NB4 (cell line): Measurements from ENCODE around the gene CFAP299.

ENCODE experiments used
- DNase-seq: peaks from one replicate; pipeline ENCODE4 v3.0.0; 2010; ENCODE audit warnings: low read depth
- H3K4me3 ChIP-seq: one replicate; pipeline ENCODE4 v1.5.1; 2011; ENCODE audit warnings: mild to moderate bottlenecking, low read depth, low read length, moderate library complexity
- MYC ChIP-seq: IDR thresholded peaks from 2 replicates; pipeline ENCODE4 v1.6.1; 2011; ENCODE audit warnings: low read depth, low read length
- POLR2A ChIP-seq: IDR thresholded peaks from 2 replicates; pipeline ENCODE4 v1.6.1; 2011; ENCODE audit warnings: mild to moderate bottlenecking; ENCODE audit not compliant: insufficient read length; ENCODE audit errors: extremely low read depth
- TF ChIP-seq, protein P1 (sequence below): IDR thresholded peaks from one replicate; pipeline ENCODE4 v1.5.1; 2012; ENCODE audit warnings: low read depth, low read length
- TF ChIP-seq, protein P2 (sequence below): IDR thresholded peaks from 2 replicates; pipeline ENCODE4 v1.6.1; 2011; ENCODE audit warnings: low read depth, low read length

Gene CFAP299

DNA sequence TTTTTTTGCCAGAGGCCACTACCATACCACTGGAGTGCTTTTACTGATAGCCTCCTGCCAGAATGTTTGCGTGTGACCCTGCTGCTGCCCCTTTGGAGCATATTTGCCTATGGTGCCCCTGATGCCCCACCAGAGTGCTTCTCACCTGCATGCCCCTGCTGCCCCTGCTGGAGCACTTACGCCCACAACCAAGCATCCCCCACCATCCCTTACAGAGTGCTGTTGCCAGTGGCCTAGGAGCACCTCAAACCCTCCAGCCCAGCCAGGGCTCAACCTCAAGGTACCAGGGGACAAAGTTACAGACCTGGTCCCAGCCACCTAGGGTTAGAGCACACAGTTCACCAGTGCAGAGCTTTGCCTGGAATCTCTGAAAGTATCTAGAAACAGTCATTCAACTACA is 207.2 kb downstream of the CFAP299 start:
- TF ChIP-seq POLR2A (no peak), MYC (no peak)
- TF ChIP-seq, protein P1, sequence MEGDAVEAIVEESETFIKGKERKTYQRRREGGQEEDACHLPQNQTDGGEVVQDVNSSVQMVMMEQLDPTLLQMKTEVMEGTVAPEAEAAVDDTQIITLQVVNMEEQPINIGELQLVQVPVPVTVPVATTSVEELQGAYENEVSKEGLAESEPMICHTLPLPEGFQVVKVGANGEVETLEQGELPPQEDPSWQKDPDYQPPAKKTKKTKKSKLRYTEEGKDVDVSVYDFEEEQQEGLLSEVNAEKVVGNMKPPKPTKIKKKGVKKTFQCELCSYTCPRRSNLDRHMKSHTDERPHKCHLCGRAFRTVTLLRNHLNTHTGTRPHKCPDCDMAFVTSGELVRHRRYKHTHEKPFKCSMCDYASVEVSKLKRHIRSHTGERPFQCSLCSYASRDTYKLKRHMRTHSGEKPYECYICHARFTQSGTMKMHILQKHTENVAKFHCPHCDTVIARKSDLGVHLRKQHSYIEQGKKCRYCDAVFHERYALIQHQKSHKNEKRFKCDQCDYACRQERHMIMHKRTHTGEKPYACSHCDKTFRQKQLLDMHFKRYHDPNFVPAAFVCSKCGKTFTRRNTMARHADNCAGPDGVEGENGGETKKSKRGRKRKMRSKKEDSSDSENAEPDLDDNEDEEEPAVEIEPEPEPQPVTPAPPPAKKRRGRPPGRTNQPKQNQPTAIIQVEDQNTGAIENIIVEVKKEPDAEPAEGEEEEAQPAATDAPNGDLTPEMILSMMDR = no peak
- TF ChIP-seq, protein P2, sequence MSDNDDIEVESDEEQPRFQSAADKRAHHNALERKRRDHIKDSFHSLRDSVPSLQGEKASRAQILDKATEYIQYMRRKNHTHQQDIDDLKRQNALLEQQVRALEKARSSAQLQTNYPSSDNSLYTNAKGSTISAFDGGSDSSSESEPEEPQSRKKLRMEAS = no peak
- no peak for DNase-seq
- no peak overlapping the region for H3K4me3 ChIP-seq

DNA sequence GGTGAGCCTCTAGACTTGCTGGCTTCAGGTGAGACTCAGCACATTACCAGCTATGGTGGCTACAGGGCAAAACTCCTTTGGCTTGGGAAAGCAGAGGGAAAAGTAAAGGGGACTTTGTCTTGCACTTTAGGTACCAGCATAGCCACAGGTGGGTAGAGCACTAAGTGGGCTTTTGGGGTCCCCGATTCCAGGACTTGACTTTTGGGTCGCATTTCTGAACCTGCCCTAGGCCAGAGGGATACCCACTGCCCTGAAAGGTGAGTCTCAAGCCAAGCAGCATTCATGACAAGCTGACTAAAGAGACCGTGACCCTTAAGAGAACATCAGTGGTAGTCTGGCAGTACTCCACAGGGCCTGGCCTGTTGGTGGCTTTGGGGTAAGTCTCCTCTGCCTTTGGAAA is 224.8 kb downstream of the CFAP299 start:
- TF ChIP-seq MYC = no peak
- no peak for DNase-seq
- no peak overlapping the region for H3K4me3 ChIP-seq

DNA sequence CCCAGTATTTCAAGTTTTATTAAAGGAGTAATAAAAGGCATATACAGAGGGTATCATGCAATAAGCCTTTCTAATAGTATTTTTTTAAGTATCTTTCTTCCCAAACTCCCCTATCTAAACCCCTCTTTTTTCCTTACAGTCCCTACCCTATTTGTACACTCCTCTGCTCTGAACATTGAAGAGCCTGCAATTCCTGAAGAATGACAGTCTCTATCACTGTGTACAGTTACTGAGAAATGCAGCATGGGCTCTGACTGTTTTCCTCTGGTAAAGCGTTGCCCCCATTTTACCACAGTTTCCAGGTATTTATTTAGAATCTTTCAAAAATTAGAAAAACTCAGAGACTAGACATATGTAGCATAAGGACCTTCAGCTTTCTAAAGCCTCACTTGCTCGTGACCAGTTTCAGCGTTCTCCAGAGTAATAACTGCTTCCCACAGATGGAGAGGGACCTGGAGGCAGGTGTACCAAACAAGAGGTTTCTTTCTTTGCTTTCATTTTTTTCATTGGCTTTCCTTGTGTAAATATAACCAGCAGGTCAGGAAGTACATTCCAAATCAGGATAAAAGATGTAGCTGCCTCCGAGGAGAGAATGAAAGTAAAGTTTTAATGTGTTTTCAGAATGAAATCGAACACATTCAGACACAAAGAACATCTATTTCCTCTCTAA is 230.8 kb downstream of the CFAP299 start:
- no peak overlapping the region for H3K4me3 ChIP-seq
- TF ChIP-seq MYC (no peak), POLR2A (no peak)
- TF ChIP-seq, protein P2 = no peak
- TF ChIP-seq, protein P1 = no peak
- no peak for DNase-seq

DNA sequence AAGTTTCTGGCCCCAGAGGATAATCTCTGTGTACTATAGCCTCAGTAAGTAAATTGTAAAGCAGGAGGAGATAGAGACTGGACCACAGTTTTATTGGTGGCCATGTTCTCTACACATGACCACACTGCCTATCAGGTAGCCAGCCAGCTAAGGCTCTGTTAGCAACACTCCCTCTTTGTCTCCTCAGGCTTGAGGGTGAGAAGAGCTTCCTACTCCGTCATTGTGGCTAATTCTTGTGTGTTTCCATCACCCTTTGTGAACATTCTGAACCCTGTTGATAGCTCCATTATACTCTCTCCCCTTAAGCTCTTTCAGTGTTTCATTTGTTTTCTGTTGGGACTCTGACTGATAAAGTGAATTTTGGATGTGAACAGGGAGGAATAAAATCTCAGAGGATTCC is 233.4 kb downstream of the CFAP299 start:
- H3K4me3 ChIP-seq = no peak overlapping the region
- no peak for DNase-seq
- TF ChIP-seq POLR2A = no peak
- TF ChIP-seq MYC = no peak
- TF ChIP-seq, protein P1 = no peak
- TF ChIP-seq, protein P2 = no peak

DNA sequence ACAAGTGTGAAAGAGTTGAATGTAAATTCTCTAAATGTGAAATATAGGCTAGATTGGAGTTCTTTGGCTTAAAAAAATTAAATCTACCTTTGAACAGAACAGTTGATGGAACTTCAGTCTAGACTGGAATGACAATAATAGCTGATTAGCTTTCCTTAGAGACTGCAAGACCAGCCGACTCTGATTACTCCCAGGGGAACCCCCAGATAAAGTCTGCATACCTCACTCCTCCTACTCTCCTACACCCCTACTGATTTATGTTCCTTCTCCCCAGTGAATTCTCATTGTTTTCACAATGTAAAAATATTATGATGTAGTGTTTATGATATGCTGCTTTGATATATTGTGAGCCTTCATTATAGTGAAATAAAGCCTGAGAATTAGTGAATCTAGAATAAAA is 241.3 kb downstream of the CFAP299 start:
- DNase-seq = no peak
- TF ChIP-seq MYC = no peak
- TF ChIP-seq, protein P1 = no peak
- TF ChIP-seq, protein P2 = no peak
- no peak for TF ChIP-seq POLR2A
- H3K4me3 ChIP-seq = no peak overlapping the region

DNA sequence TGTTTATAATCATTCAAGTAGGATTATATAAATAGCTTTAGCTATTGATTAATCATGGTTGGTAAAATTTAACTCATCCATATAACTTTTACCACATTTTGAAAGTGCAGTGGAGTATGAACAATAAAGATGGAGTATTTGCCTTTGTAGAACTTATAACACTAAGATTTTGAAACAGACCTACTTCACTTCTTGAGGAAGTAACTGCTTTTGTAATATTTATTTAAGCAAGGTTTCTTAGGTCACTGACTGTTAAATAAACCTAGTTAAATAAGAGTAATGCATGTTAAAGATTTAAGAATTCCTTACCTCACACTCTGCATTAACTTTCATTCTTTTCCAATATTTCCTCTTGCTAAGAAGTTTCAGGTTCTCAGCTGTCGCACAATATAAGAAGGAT is 242.5 kb downstream of the CFAP299 start:
- TF ChIP-seq POLR2A (no peak), MYC (no peak)
- TF ChIP-seq, protein P1 = no peak
- TF ChIP-seq, protein P2 = no peak
- H3K4me3 ChIP-seq = no peak overlapping the region
- no peak for DNase-seq
